GM18868 (cell line): Measurements from ENCODE around the gene LMAN1.

ENCODE experiments used
- ATAC-seq: cut with Tn5 transposase; IDR thresholded peaks from one replicate; pipeline ENCODE4 v1.9.1; 2021; ENCODE audit warnings: mild to moderate bottlenecking, moderate library complexity; ENCODE audit not compliant: unreplicated experiment

Gene LMAN1

DNA sequence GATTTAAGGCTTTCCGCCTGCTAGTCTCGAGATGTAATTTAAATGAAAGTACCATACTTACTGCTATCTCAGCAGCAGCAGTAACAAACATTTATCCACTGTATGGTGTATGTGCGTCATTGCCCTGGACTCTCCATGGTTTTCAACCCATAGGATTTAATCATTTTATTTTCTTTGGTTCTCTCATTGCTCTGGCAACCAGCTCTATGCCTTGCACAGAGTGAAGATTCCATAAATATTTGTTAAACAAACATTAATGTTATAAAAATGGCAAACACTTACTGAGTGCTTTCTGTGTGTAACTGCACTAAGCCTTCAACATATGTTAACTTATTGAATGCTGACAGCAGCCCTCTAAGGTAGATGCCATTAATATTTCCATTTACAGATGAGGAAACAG lies 1.3 kb upstream of the LMAN1 start:
- no peak for ATAC-seq

- peak; percentile 8 for ATAC-seq
Observed at GRCh38 chr18:59359576-59359952, 499 bp upstream of the LMAN1 start.

DNA sequence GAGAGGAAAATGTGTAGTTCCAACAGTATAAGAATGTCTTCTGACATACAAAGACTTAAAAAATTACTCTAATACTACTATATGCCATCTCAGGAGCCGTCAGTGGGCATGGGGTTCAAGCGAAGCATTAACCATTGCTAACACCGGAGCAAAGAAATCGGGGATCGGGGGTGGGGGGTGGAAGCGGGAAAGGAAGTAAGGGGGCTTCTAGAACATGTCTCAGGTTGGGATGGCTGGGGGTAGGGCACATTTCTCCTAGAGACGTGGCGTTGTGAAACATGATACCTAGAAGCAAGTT lies 702 bp downstream of the LMAN1 start:
- ATAC-seq: no peak

GRCh38 chr18:59357928-59358327 lies 1.1 kb downstream of the LMAN1 start:
- no peak for ATAC-seq

- no peak for ATAC-seq
Observed at GRCh38 chr18:59354731-59355130, 4.3 kb downstream of the LMAN1 start.

GRCh38 chr18:59353079-59353680 lies 5.9 kb downstream of the LMAN1 start:
- no peak for ATAC-seq

GRCh38 chr18:59352250-59352855 lies 6.7 kb downstream of the LMAN1 start:
- peak; percentile 68 for ATAC-seq

DNA sequence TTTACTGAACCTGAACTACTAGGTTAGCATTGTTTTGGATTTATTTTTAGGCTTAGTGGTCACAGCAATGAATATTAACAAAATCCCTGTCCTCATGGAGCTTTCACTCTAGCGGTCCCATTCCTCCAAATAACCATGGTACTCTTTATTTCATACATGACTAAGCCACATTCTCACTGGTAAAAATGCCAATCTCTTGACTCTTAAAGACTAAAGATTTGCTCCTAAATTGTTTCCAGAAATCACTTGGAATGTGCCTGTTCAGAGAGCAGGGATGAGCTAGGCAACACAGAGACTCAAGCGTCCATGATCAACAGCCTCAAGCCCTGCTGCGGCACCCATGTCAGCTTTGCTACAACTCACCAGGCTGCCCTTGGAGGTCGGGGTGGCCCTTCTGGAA lies 13.5 kb downstream of the LMAN1 start:
- no peak for ATAC-seq

DNA sequence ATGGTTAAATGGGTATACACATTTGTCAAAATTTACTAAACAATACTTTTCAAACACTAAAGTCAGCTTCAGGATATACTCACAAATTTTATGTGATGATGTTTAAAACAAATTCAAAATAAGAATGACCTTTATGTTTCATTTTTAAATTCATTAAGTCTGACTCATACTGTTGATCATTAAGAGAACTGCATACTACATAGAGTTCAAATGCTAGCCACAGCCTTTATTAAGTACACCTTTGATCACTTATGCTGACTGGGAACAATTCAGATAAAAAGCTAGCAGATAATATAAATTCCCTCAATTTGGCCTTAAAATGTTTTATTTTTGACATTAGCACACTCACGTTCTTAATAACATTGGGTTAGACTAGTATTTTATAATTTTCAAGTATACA lies 14.1 kb downstream of the LMAN1 start:
- ATAC-seq: no peak

- no peak for ATAC-seq
Observed at GRCh38 chr18:59343926-59344325, 15.1 kb downstream of the LMAN1 start.

- no peak for ATAC-seq
Observed at GRCh38 chr18:59340817-59341216, 18.2 kb downstream of the LMAN1 start.

DNA sequence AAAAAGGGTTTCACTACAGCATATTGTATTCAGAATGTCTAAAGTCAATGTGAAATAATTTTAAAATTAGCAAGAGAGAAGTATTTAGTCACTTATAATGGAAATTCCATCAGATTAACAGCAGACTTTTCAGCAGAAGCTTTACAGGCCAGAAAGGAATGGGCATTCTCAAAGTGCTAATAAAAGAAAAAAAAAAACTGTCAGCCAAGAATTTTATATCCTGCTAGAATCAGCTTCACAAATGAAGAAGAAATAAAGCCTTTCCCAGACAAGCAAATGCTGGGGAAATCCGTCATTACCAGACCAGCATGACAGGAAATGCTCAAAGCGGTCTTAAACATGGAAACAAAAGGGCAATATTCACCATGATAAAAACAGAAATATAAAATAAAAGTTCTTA lies 18.8 kb downstream of the LMAN1 start:
- no peak for ATAC-seq

- no peak for ATAC-seq
Observed at GRCh38 chr18:59332986-59333385, 26.1 kb downstream of the LMAN1 start.

- no peak for ATAC-seq
Observed at GRCh38 chr18:59328683-59329082, 30.4 kb downstream of the LMAN1 start.

- no peak for ATAC-seq
Observed at GRCh38 chr18:59325965-59326364, 33.1 kb downstream of the LMAN1 start.

GRCh38 chr18:59324623-59324971 lies 34.5 kb downstream of the LMAN1 start:
- no peak for ATAC-seq

DNA sequence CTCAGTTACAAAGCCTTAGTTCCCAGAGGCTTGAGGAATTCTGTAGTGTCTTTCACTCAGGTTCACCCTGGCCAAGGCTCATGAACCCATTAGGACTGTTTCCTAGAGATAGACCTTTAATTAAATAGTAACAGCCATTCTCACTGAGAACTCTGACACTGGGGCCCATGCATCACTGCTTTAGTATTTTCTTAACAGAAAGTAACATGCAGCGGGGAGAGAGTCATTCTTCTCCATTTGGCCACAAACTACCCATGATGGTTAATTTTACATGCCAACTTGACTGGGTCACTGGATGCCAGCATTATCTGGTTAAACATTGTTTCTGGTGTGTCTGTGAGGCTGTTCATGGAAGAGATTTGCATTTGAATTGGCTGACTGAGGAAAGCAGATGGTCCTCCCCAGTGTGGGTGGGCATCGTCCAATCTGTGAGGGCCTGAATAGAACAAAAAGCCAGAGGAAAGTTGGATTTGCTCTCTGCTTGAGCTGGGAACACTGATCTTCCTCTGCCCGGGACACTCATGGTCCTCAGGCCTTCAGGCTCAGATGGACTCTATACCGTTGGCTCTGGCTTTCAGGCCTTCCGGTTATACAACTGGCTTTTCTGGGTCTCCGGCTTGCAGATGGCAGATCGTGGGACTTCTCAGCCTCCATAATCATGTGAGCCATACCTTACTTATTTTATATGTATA lies 35.0 kb downstream of the LMAN1 start:
- no peak for ATAC-seq

GRCh38 chr18:59318460-59319050 lies 40.5 kb downstream of the LMAN1 start, which contains the start of gene CPLX4:
CPLX4 (minus strand) TSS chr18:59318649; CDS start chr18:59318462, 187 bp downstream.
- ATAC-seq: no peak

- ATAC-seq: no peak
Observed at GRCh38 chr18:59311631-59312030, 47.4 kb downstream of the LMAN1 start.

- no peak for ATAC-seq
Observed at GRCh38 chr18:59308938-59309260, 50.2 kb downstream of the LMAN1 start.

GRCh38 chr18:59308248-59308937 lies 50.7 kb downstream of the LMAN1 start:
- ATAC-seq: peak; percentile 85

GRCh38 chr18:59306640-59307039 lies 52.4 kb downstream of the LMAN1 start:
- no peak for ATAC-seq
